HUES64 (cell line): ENCODE measurements around the gene CFAP61.

ENCODE experiments used
- H3K27ac ChIP-seq: 2 replicates; pipeline ENCODE4 v1.7.0; 2013; ENCODE audit warnings: low read depth, low read length, inconsistent platforms
- H3K27me3 ChIP-seq: 2 replicates; pipeline ENCODE4 v1.6.1; 2013; ENCODE audit warnings: mild to moderate bottlenecking, low read length; ENCODE audit not compliant: insufficient read depth
- H3K36me3 ChIP-seq: 2 replicates; pipeline ENCODE4 v1.6.1; 2013; ENCODE audit warnings: mild to moderate bottlenecking, low read length; ENCODE audit not compliant: insufficient read depth
- H3K4me1 ChIP-seq: 2 replicates; pipeline ENCODE4 v1.6.1; 2013; ENCODE audit warnings: mild to moderate bottlenecking, low read length, moderate library complexity; ENCODE audit not compliant: insufficient read depth
- H3K4me3 ChIP-seq: 2 replicates; pipeline ENCODE4 v1.5.1; 2013; ENCODE audit warnings: mild to moderate bottlenecking, low read length, moderate library complexity
- H3K9ac ChIP-seq: 2 replicates; pipeline ENCODE4 v1.6.1; 2013; ENCODE audit warnings: mild to moderate bottlenecking, low read depth, low read length
- H3K9me3 ChIP-seq: 2 replicates; pipeline ENCODE4 v1.6.1; 2013; ENCODE audit warnings: low read depth, low read length; ENCODE audit not compliant: insufficient read depth
- WGBS: fragments of 150-250, 120-280 bp; methylation state at CpG from one replicate; pipeline ENCODE4 v1.1.7; 2013; ENCODE audit warnings: missing lambda C conversion rate; 5-methylcytosine and 5-hydroxymethylcytosine counted together

Gene CFAP61

GRCh38 chr20:20138301-20139064, 86.2 kb downstream of the CFAP61 start:
- peaks cover 4% of the 10 kb centered on the region; the same call in 1 of the 2 replicates for H3K9me3 ChIP-seq
- no peak overlapping the region for H3K9ac ChIP-seq
- WGBS: 92% methylated on average over 4 of the region's 4 CpGs
- no peak overlapping the region for H3K27ac ChIP-seq
- no peaks in the 10 kb centered on the region for H3K27me3 ChIP-seq
- no peaks in the 10 kb centered on the region for H3K36me3 ChIP-seq
- H3K4me1 ChIP-seq: no peaks in the 10 kb centered on the region
- no peak overlapping the region for H3K4me3 ChIP-seq

DNA sequence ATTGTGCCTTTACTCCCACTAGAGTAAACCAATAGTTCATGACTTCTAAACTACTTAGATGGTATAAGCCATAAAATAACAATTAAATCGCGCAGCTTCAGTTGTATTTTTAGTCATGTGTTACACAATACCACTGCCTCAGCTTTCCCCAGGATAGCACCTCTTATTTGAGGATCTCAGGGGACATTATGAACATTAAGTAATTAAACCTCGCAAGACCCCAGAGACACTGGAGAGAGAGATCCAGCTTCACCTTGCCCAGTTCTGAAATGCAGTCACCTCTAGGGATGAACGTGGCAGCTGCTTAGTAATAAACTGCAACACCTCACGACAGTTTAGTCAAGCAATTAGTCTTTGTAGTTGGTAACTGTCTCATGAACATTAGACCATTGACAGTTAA, 87.1 kb downstream of the CFAP61 start:
- Histone ChIP-seq H3K9me3 (no peaks in the 10 kb centered on the region), H3K27me3 (no peaks in the 10 kb centered on the region), H3K9ac (no peak overlapping the region), H3K27ac (no peak overlapping the region), H3K4me3 (no peak overlapping the region), H3K36me3 (no peaks in the 10 kb centered on the region), H3K4me1 (no peaks in the 10 kb centered on the region)
- WGBS: 98% methylated on average over 5 of the region's 5 CpGs

- no peak overlapping the region for H3K27ac ChIP-seq
- no peak overlapping the region for H3K9ac ChIP-seq
- H3K36me3 ChIP-seq: no peaks in the 10 kb centered on the region
Measured at GRCh38 chr20:20143165-20143564, 90.8 kb downstream of the CFAP61 start.

GRCh38 chr20:20143646-20144045, 91.3 kb downstream of the CFAP61 start:
- H3K27me3 ChIP-seq: no peaks in the 10 kb centered on the region
- 83% methylated on average over 2 of the region's 2 CpGs for WGBS
- no peak overlapping the region for H3K9ac ChIP-seq
- H3K36me3 ChIP-seq: no peaks in the 10 kb centered on the region
- no peaks in the 10 kb centered on the region for H3K4me1 ChIP-seq
- no peak overlapping the region for H3K4me3 ChIP-seq
- no peaks in the 10 kb centered on the region for H3K9me3 ChIP-seq
- no peak overlapping the region for H3K27ac ChIP-seq

More at GRCh38 chr20:20143165-20143564, 90.8 kb downstream of the CFAP61 start:
- 85% methylated on average over 2 of the region's 2 CpGs for WGBS
- Histone ChIP-seq H3K4me1 (no peaks in the 10 kb centered on the region), H3K9me3 (no peaks in the 10 kb centered on the region), H3K27me3 (no peaks in the 10 kb centered on the region), H3K4me3 (no peak overlapping the region)

DNA sequence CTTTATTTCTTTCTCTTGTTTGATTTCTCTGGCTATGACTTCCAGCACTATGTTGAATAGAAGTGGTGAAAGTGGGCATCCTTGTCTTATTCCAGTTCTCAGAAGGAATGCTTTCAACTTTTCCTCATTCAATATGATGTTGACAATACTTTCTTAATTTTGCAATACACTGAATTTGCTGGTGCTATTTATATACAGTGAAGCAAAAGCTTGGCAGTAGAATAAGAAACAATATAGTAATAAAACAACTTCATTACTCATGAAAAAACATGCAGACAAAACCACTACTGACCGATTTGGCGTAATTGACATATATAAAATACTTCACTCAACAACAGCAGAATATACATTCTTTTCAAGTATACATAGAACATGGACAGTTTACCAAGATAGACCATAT, 96.4 kb downstream of the CFAP61 start:
- no peaks in the 10 kb centered on the region for H3K27me3 ChIP-seq
- H3K9ac ChIP-seq: no peak overlapping the region
- no peaks in the 10 kb centered on the region for H3K36me3 ChIP-seq
- H3K4me1 ChIP-seq: no peaks in the 10 kb centered on the region
- no peak overlapping the region for H3K4me3 ChIP-seq
- H3K27ac ChIP-seq: no peak overlapping the region
- WGBS: 95% methylated on average over 2 of the region's 2 CpGs
- H3K9me3 ChIP-seq: peaks cover 4% of the 10 kb centered on the region; the same call in 1 of the 2 replicates

GRCh38 chr20:20150241-20150640, 97.9 kb downstream of the CFAP61 start:
- Histone ChIP-seq H3K9me3 (peaks cover 4% of the 10 kb centered on the region; the same call in 1 of the 2 replicates), H3K27me3 (no peaks in the 10 kb centered on the region), H3K9ac (no peak overlapping the region), H3K4me3 (no peak overlapping the region), H3K27ac (no peak overlapping the region), H3K4me1 (no peaks in the 10 kb centered on the region), H3K36me3 (no peaks in the 10 kb centered on the region)
- WGBS: 92% methylated on average over 2 of the region's 2 CpGs

GRCh38 chr20:20160520-20160919, 108.2 kb downstream of the CFAP61 start:
- Histone ChIP-seq H3K4me3 (no peak overlapping the region), H3K9me3 (no peaks in the 10 kb centered on the region), H3K27me3 (no peaks in the 10 kb centered on the region), H3K27ac (no peak overlapping the region), H3K9ac (no peak overlapping the region), H3K4me1 (no peaks in the 10 kb centered on the region), H3K36me3 (no peaks in the 10 kb centered on the region)
- WGBS: 48% methylated on average over 2 of the region's 2 CpGs

DNA sequence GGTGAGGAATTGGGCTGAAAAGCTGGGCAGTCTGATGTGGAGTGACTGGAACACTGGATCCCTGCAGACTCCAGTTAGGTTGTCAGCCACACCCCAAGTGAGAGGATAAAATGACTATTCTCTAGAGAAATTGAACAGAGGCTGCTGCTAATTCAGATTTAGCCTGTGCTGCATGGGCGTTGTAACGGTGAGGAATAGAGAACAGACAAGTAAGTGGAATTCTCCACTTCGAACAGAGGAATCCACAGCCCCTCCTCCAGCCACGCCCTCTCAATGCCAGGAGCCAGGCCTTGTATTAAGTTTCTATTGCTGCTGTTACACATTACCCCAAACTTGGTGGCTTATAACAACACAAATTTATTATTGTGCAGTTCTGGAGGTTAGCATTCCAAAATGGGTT, 109.3 kb downstream of the CFAP61 start:
- H3K9ac ChIP-seq: no peak overlapping the region
- 56% methylated on average over 4 of the region's 4 CpGs for WGBS
- no peak overlapping the region for H3K27ac ChIP-seq
- H3K4me3 ChIP-seq: no peak overlapping the region
- no peaks in the 10 kb centered on the region for H3K4me1 ChIP-seq
- no peaks in the 10 kb centered on the region for H3K9me3 ChIP-seq
- no peaks in the 10 kb centered on the region for H3K36me3 ChIP-seq
- H3K27me3 ChIP-seq: no peaks in the 10 kb centered on the region

DNA sequence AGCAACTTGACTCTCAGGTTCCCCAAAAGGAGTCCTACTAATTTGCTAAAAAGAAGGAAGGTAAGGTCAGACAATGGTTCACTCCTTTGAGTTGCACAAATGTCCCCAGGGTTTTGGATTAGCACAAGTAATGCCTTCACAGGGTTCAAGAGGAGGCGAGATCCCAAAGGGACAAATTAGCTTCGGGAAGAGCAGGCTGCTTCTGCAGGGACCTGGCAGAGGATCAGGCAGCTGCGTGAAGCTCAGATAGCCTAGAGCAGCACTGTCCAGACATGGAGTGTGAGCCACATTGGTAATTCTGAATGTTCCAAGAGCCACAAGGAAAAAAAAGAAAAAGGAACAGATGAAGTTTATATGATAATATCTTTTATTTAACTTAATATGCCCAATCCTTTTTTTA, 115.4 kb downstream of the CFAP61 start:
- WGBS: 87% methylated on average over 3 of the region's 3 CpGs
- Histone ChIP-seq H3K4me1 (no peaks in the 10 kb centered on the region), H3K9ac (no peak overlapping the region), H3K9me3 (peaks cover 2% of the 10 kb centered on the region; the same call in 1 of the 2 replicates), H3K36me3 (no peaks in the 10 kb centered on the region), H3K27me3 (no peaks in the 10 kb centered on the region), H3K4me3 (no peak overlapping the region), H3K27ac (no peak overlapping the region)

DNA sequence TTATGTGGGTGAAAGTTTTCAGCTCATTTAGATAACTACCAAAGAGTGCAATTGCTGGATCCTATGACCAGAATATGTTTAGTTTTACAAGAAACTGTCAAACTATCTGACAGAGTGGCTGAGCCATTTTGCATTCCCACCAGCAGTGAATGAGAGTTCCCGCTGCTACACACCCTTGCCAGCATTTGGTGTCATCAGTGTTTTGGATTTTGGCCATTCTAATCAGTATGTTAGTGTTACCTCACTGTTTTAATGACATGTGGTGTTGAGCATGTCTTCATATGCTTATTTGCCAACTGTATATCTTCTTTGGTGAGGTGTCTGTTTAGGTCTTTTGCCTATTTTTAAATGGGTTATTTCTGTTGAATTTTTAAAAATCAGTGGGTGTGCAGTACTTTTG, 120.9 kb downstream of the CFAP61 start:
- H3K4me3 ChIP-seq: no peak overlapping the region
- no peaks in the 10 kb centered on the region for H3K4me1 ChIP-seq
- peaks cover 2% of the 10 kb centered on the region; the same call in 1 of the 2 replicates for H3K9me3 ChIP-seq
- 88% methylated on average over 1 of the region's 1 CpG for WGBS
- no peak overlapping the region for H3K27ac ChIP-seq
- no peaks in the 10 kb centered on the region for H3K36me3 ChIP-seq
- H3K27me3 ChIP-seq: no peaks in the 10 kb centered on the region
- no peak overlapping the region for H3K9ac ChIP-seq

GRCh38 chr20:20174089-20174835, 121.9 kb downstream of the CFAP61 start:
- H3K27me3 ChIP-seq: no peaks in the 10 kb centered on the region
- WGBS: 95% methylated on average over 8 of the region's 10 CpGs
- no peak overlapping the region for H3K4me3 ChIP-seq
- no peaks in the 10 kb centered on the region for H3K4me1 ChIP-seq
- no peak overlapping the region for H3K27ac ChIP-seq
- peaks cover 2% of the 10 kb centered on the region; the same call in 1 of the 2 replicates for H3K9me3 ChIP-seq
- no peak overlapping the region for H3K9ac ChIP-seq
- H3K36me3 ChIP-seq: no peaks in the 10 kb centered on the region
